Ammon's horn (tissue), 1 donor: ENCODE data around the gene THAP10.
"Not testable (repeated sequence)": the region's sequence is repeated elsewhere in the genome, so short reads cannot be mapped to it uniquely, and the experiment has no call there.

Experiments used
- DNase-seq: peaks from one replicate; pipeline ENCODE4 v3.0.0-alpha.2; 2016; ENCODE audit warnings: low spot score

THAP10 gene

DNA sequence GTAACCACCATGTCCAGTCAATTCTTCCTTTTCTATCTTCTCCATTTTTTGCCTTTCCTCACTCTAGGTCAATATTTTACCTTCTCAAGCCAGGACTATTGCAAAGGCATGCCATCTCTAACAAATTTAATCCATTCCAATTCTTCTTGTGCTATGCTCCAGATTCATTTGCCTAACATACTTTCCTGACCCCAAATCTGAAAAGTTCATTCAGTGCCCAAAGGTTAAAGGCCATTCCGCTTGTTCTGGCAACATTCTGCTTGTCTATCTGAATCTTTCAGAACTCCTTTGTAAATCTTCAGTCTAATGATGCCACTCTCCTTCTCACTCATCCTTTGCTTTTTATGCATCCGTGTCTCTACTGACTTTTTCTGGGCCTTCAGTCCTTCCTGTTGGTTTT, 15.6 kb downstream of the THAP10 start:
- DNase-seq, result no peak

DNA sequence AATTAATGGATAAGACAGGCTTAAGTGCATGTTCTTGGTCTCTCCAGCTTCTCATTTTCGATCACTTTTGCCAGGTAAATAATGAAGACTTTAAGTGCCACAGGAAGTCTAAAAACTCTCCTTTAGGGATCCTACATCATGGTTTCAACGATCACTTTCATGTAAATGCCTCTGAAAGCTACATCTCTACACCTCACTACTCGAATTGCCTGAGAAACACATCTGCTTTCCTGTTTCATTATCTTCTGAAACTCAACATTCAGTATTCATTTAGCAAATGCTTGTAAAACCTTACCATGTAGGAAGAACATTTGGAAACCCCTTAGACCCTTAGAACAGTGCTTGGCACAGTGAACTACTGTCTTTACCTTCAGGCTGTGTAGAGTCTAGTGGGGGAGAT, 16.2 kb downstream of the THAP10 start:
- no peak for DNase-seq

DNA sequence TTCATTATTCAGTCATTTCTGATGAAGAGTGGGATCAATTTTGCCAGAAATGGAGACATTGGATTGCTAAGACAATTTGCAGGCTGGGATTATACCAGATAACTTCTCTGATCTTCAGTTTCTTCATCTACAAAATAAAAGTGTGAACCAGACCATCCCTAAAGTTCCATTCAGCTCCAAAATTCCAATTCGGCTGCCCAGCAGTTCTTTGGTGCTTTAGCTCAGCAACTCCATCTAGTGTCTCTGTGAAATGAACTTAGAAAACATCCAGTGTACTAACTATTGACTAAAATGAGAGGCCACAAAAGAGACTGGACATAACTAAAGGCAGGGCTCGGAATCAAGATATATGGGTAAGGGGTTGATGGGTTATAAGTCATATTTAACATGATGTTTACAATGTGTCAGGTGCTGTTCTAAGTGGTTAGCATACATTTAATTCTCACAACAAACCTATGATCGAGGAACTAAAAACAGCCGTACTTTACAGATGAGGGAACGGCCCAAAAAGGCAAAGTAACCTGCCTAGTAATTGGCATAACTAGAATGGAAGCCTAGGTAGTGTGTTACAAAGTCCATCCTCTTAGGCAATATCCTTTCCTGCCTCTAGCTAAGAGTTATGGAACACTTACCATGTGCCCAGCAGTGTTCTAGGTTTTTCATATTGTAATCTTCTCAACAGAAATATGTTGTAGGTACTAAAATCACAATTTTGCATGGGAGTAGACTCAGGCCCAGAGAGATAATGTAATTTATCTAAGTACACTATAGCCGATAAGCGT, 17.0 kb downstream of the THAP10 start:
- peak; percentile 79 for DNase-seq

DNA sequence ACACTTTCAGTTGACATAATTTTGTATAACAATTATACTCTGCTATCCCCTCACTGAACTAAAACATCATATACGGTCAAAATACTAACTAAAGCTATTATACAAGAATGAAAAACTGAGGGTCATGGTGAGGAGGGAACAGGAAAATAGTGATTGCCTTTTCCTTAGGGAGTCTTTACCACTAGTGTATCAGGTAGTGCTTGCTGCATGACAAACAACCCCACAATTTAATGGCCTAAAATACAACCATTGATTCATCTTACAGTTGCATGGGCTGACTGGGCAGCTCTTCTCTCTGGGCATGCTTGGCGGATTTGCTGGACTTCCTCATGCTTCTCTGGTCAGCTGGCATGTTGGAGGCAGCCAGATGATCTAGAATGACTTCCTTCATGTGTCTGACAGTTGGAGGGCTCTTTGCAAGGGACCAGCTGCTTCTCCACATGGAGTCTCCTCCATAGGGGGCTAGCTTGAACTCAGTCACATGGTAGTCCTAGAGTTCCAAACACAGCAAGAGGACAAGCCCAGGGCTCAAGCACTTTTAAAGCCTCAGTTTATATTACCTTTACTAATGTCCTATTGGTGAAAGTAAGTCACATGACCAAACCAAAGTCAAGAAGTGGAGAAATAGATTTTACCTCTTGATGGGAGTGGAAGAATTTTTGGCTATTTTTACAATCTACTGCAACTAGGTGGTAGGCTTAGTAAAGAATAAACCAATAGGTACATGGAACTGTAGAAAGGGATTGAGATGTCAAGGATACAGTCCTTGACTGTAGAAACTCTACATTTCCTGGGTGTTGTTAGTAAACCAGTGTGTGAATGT, 18.8 kb downstream of the THAP10 start:
- DNase-seq, result no peak

GRCh38 chr15:70871490-70871889, 20.7 kb downstream of the THAP10 start:
- DNase-seq, result not testable (repeated sequence)

DNA sequence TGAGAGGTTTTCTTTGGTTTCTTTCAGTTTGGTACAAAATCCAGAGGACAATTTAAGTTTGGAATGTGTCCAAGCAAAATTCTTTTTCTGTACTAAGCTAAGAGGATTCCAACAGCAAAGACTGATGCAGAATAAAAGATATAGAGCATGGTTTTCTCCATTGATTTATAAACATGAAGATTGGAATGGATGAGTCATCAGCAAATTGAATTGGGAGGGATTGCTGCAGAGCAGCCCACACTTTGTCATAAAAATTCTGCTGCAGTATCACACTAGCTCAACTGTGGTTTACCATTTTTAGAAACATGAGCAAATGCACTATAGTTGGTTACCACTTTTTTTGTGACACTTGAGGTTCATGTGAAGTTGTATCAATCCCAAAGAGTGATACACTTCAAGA, 22.2 kb downstream of the THAP10 start:
- DNase-seq, result peak; percentile 71

GRCh38 chr15:70869346-70869745, 22.9 kb downstream of the THAP10 start:
- DNase-seq, result peak; percentile 43

- peak; percentile 65 for DNase-seq
Measured at GRCh38 chr15:70867911-70868467, 24.2 kb downstream of the THAP10 start.

DNA sequence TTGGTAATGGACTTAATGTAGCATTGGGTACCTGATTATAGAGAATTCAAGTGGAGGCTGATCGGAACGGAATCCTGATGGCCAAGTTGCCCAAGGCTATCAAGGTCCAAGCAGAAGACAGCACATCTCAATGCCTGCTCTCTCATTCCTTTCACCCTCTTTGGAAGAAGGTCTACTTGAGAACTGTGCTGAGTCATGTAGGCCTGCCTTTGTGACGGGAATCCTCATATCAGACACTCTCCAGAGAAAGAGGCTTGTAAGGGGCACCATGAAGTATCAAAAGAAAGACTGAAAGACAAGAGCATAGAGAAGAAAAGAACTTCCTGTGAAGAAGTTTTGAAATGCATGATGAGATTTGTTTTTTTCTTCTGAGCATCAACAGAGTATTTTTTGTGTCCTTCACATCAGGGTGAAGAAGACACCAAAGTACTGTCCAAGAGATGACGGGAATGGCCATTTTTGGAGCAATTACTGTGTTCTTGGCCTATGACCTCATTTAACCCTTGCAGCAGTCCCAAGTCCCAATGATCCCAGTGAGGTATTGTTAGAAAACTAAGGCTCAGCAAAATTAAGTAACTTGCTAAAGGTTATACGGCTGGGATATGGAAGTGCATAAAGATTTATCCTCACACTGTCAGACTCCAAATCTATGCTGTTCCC, 25.1 kb downstream of the THAP10 start:
- no peak for DNase-seq

DNA sequence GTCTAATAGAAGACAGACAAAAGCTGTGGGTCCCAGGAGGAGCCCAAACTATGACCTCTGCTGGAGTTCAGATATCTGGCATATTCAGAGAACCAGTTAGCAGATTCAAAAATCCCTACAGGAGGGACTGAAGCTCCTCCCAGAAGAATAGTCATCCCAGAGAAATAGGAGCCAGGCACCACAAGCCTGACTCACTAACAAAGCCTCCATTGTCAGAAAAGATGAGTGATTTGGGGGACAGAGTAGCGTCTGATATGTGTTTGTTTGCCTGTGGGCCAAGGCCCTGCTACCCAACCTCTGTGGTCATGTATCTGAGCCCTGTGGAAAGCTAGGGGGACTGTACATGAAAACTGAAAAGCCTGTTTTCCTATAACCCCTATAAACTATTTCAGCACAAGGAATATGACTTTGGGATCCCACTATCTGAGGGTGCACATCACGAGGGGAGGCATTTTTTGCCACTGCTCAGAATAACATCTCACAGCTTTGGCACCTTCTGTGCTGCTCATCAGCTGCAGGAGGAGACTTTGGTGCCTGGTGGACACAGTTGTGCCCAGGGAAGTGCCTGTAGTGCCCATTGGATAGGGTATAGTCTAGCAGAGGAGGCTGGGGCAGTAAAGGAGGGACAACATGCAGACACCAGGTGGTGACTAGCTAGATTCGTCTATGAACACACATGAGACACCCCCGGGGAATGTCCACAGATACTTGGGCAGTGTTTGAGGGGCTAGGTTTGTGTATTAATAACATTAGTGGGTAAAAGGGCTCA, 28.6 kb downstream of the THAP10 start:
- DNase-seq, result peak; percentile 92

DNA sequence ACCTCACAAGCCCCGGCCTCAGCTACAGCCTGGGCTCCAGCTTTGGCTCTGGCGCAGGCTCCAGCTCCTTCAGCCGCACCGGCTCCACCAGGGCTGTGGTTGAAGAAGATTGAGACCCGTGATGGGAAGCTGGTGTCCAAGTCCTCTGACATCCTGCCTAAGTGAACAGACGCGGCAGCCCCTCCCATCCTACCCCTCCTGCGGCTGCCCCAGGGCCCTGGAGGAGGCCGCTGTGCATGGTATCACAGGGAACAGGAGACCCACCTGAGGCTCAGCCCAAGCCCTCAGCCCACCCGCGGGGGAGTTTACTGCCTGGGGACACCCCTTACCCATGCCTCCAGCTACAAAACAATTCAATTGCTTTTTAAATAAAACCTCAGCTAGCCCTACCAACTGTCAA, 32.2 kb downstream of the THAP10 start:
- DNase-seq, result no peak

DNA sequence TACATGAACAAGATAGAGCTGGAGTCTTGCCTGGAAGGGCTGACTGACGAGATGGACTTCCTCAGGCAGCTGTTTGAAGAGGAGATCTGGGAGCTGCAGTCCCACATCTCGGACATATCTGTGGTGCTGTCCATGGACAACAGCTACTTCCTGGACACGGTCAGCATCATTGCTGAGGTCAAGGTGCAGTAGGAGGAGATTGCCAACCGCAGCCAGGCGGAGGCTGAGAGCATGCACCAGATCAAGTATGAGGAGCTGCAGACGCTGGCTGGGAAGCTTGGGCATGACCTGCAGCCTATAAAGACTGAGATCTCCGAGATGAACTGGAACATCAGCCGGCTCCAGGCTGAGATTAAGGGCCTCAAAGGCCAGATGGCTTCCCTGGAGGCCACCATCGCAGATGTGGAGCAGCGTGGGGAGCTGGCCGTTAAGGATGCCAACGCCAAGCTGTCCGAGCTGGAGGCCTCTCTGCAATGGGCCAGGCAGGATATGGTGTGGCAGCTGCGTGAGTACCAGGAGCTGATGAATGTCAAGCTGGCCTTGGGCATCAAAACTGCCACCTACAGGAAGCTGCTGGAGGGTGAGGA, 32.8 kb downstream of the THAP10 start:
- DNase-seq, result no peak

- DNase-seq, result not testable (repeated sequence)
Measured at GRCh38 chr15:70858614-70859321, 33.5 kb downstream of the THAP10 start.

- DNase-seq, result no peak
Measured at GRCh38 chr15:70857562-70858285, 34.5 kb downstream of the THAP10 start.

DNA sequence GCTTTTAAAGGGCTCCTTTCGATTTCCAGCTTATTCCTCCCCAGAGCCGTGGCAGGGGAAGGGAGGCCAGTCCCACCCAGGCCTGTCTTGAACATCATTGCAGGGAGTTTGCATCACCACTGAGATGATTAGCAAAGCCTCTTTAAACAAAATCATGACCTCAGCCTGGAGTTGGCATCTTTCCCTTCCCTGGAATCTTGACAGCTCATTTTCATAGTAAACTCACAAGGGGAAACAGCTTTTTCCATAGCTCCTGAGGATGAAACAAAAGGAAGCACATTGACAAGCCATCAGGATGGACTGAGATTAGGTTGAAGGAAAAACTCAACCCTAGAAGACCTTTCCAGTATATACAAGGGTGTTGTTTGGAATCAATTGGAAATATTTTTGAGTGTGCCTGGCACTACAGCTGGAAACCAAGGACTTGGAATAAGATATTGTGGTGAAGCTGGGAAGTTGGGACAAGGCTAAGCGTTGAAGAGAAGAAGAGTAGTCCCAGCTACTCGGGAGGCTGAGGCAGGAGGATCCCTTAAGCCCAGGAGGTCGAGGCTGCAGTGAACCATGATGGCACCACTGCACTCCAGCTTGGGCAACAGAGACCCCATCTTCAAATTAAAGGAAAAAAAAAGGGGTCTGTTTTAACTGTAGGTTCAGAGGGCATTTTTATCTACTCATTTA, 35.2 kb downstream of the THAP10 start:
- peak; percentile 74 for DNase-seq

GRCh38 chr15:70856177-70856883, 35.9 kb downstream of the THAP10 start:
- no peak for DNase-seq

GRCh38 chr15:70855764-70856163, 36.5 kb downstream of the THAP10 start:
- no peak for DNase-seq

GRCh38 chr15:70854666-70854976, 37.6 kb downstream of the THAP10 start:
- DNase-seq, result peak; percentile 52
